ENCODE measurements around the gene TRIM46.
"Not testable (repeated sequence)": the region's sequence is repeated elsewhere in the genome, so short reads cannot be mapped to it uniquely, and the experiment has no call there.

Gene TRIM46

GRCh38 chr1:155232001-155232978 is 58.6 kb downstream of the TRIM46 start:
- DNase-seq: not testable (repeated sequence)

DNA sequence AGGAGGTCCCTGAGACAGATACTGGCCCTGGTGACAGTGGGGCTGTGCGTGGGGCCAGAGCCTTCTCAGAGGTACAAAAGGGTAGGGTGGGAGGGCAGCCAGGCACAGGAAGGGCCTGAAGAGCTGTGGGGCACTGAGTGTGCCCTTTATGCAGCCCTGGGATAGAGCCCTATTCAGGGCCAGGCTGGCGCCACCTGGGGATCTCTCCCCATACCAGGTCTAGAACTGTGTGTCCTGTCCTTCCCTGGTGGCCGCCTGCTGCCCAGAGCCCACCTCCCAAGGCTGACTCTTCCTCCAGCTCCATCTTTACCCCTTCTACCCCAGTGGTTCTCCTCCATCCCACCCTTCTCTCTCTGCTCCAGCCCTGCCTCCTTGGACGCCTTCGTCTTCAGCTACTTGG is 59.9 kb downstream of the TRIM46 start:
- not testable (repeated sequence) for DNase-seq
